Measurements from ENCODE around the gene SORCS1. TPM values are rescaled to one million over a fixed set of nuclear protein-coding genes. Genes with fewer than 3 reads are reported as not detected.

Gene SORCS1
- total RNA-seq, 2 experiments from 2014 or later = not detected

- Mint-ChIP-seq H3K4me1 (ENCODE audit: low read depth) (no peaks in the 10 kb centered on the region), H3K4me3 (no peak overlapping the region), H3K9me3 (ENCODE audit: insufficient read depth) (no peaks in the 10 kb centered on the region), H3K27ac (no peak overlapping the region), H3K36me3 (ENCODE audit: low read depth) (no peaks in the 10 kb centered on the region), H3K27me3 (ENCODE audit: low read depth) (no peaks in the 10 kb centered on the region)
- DNase-seq = no peak
- ChIA-PET POLR2A (no interaction called here), CTCF (no interaction called here)
- no peak for ATAC-seq
These were observed 630.1 kb downstream of the SORCS1 start for GRCh38 chr10:106534441-106534840.

- no peaks in the 10 kb centered on the region for H3K27me3 Mint-ChIP-seq (ENCODE audit: low read depth)
- H3K4me3 Mint-ChIP-seq = no peak overlapping the region
- no peaks in the 10 kb centered on the region for H3K9me3 Mint-ChIP-seq (ENCODE audit: insufficient read depth)
- no peak overlapping the region for H3K27ac Mint-ChIP-seq
- H3K4me1 Mint-ChIP-seq (ENCODE audit: low read depth) = no peaks in the 10 kb centered on the region
- H3K36me3 Mint-ChIP-seq (ENCODE audit: low read depth) = no peaks in the 10 kb centered on the region
- POLR2A ChIA-PET = no interaction called here
- CTCF ChIA-PET = no interaction called here
- no peak for ATAC-seq
- no peak for DNase-seq
These were observed 635.8 kb downstream of the SORCS1 start for GRCh38 chr10:106528702-106529101.

GRCh38 chr10:106525835-106526234 is 638.7 kb downstream of the SORCS1 start:
- Mint-ChIP-seq H3K27ac (no peak overlapping the region), H3K36me3 (ENCODE audit: low read depth) (no peaks in the 10 kb centered on the region), H3K4me3 (no peak overlapping the region), H3K27me3 (ENCODE audit: low read depth) (no peaks in the 10 kb centered on the region), H3K4me1 (ENCODE audit: low read depth) (no peaks in the 10 kb centered on the region), H3K9me3 (ENCODE audit: insufficient read depth) (no peaks in the 10 kb centered on the region)
- DNase-seq (no peak), ATAC-seq (no peak)
- POLR2A ChIA-PET = no interaction called here
- CTCF ChIA-PET = no interaction called here

Data from activated CD8-positive, alpha-beta T cell treated with anti-CD3 and anti-CD28 coated beads, Interleukin-2, amount 10 ng/mL, durations not matched to agents 7 days and 5 days (primary cell).